GM12878 (cell line): ENCODE results near the gene CENPC. TPM values are rescaled to one million over a fixed set of nuclear protein-coding genes. Genes with fewer than 3 reads are reported as not detected.

ENCODE experiments used
- ATAC-seq: fragments of 200-7000 bp; cut with Tn5 transposase; 3 replicates; pipeline ENCODE4 v1.9.1; 2020; ENCODE audit warnings: mild to moderate bottlenecking, moderate library complexity
- BruUV-seq: library from RNA; stranded (reverse); fragments of 400-500 nt; replicated peaks from 2 replicates; lab custom pipeline; 2021; lab: Mats Ljungman, UMichigan
- CTCF ChIA-PET: fragments of 300-600 bp; sonication (Branson Sonifier 250); formaldehyde crosslinking; extraction: SDS; loops from one replicate; lab custom pipeline; 2021; ENCODE audit warnings: inconsistent platforms; lab: Yijun Ruan, JAX
- POLR2A ChIA-PET: fragments of 350-600 bp; formaldehyde crosslinking; extraction: SDS; loops from one replicate; lab custom pipeline; 2021; ENCODE audit warnings: inconsistent platforms; lab: Charles Lee
- RAD21 ChIA-PET: fragments of 300-600 bp; sonication (Branson Sonifier 250); formaldehyde crosslinking; loops from one replicate; lab custom pipeline; 2023; ENCODE audit warnings: antibody characterized with exemption; ENCODE audit not compliant: unreplicated experiment; lab: Charles Lee
- SMC1A ChIA-PET: fragments of 300-600 bp; sonication (Branson Sonifier 250); formaldehyde crosslinking; loops from one replicate; lab custom pipeline; 2023; ENCODE audit not compliant: unreplicated experiment, uncharacterized antibody; lab: Charles Lee
- DNase-seq: peaks from one replicate; pipeline ENCODE4 v3.0.0-alpha.2; 2011; ENCODE audit warnings: low read depth, low spot score
- FAIRE-seq: peaks from 3 replicates; lab custom pipeline; 2011; peaks lifted over from hg19 to GRCh38; lab: Jason Lieb, UNC
- H2AFZ ChIP-seq: 2 replicates; pipeline ENCODE4 v1.6.0; 2011; ENCODE audit warnings: low read depth, low read length, control low read depth; ENCODE audit not compliant: control insufficient read depth
- H3K27ac ChIP-seq: 2 replicates; pipeline ENCODE4 v1.5.1; 2011; ENCODE audit warnings: control low read depth; ENCODE audit not compliant: control insufficient read depth, insufficient read depth
- H3K27me3 ChIP-seq, 2 experiments: replicated peaks in 1 of 2; 2 replicates each; pipeline versions ENCODE4 v1.6.0 to v1.6.1; 2011; ENCODE audit warnings: low read length in 1 of 2; ENCODE audit not compliant: control insufficient read depth in 2 of 2, insufficient read depth in 2 of 2
- H3K36me3 ChIP-seq, 2 experiments: 2 replicates each; pipeline ENCODE4 v1.5.1; 2011; ENCODE audit warnings: low read length in 1 of 2; ENCODE audit not compliant: control insufficient read depth in 2 of 2, insufficient read depth in 2 of 2
- H3K4me1 ChIP-seq: 2 replicates; pipeline ENCODE4 v1.6.1; 2011; ENCODE audit warnings: mild to moderate bottlenecking, low read length, moderate library complexity, mixed read lengths; ENCODE audit not compliant: control insufficient read depth, insufficient read depth
- H3K4me2 ChIP-seq: 2 replicates; pipeline ENCODE4 v1.6.0; 2011; ENCODE audit warnings: control low read depth; ENCODE audit not compliant: control insufficient read depth, insufficient read depth
- H3K4me3 ChIP-seq: fragments of 200-600 bp; sonication (generic); 2 replicates; pipeline ENCODE4 v1.5.1; 2016
- H3K79me2 ChIP-seq: 2 replicates; pipeline ENCODE4 v1.6.0; 2011; ENCODE audit warnings: low read length; ENCODE audit not compliant: control insufficient read depth, insufficient read depth
- H3K9ac ChIP-seq: 2 replicates; pipeline ENCODE4 v1.8.0; 2011; ENCODE audit warnings: low read length, control low read depth, mixed read lengths; ENCODE audit not compliant: control insufficient read depth, insufficient read depth
- H3K9me3 ChIP-seq: replicated peaks from 3 replicates; pipeline ENCODE4 v1.5.1; 2011; ENCODE audit warnings: mild to moderate bottlenecking, low read length; ENCODE audit not compliant: control insufficient read depth, insufficient read depth
- H4K20me1 ChIP-seq: 2 replicates; pipeline ENCODE4 v1.6.0; 2011; ENCODE audit not compliant: control insufficient read depth, insufficient read depth
- CEBPB ChIP-seq, 2 experiments: fragments of 150-350 bp in 1 of 2; IDR thresholded peaks; 2 replicates each; pipeline ENCODE4 v1.6.1; 2012 to 2014; ENCODE audit warnings: low read depth in 2 of 2, low read length in 2 of 2, borderline replicate concordance in 1 of 2, inconsistent platforms in 1 of 2
- IRF5 ChIP-seq: fragments of 450-650 bp; IDR thresholded peaks from 2 replicates; pipeline ENCODE4 v1.6.1; 2017; ENCODE audit warnings: borderline replicate concordance
- JUND ChIP-seq: IDR thresholded peaks from 2 replicates; pipeline ENCODE4 v1.6.1; 2012; ENCODE audit warnings: low read depth, mild to moderate bottlenecking, low read length, improper control_type of control experiment, moderate library complexity
- LARP7 ChIP-seq: fragments of 450-650 bp; IDR thresholded peaks from 2 replicates; pipeline ENCODE4 v1.6.1; 2017; ENCODE audit warnings: mild to moderate bottlenecking
- MTA2 ChIP-seq: fragments of 450-650 bp; IDR thresholded peaks from 2 replicates; pipeline ENCODE4 v1.6.1; 2016; ENCODE audit warnings: low read depth, mild to moderate bottlenecking, moderate library complexity
- RCOR1 ChIP-seq: conservative IDR thresholded peaks from 2 replicates; pipeline ENCODE4 v1.6.1; 2012; ENCODE audit warnings: low read depth, low read length, improper control_type of control experiment
- RELA ChIP-seq: fragments of 450-650 bp; IDR thresholded peaks from 2 replicates; pipeline ENCODE4 v1.8.0; 2014; ENCODE audit warnings: borderline replicate concordance; ENCODE audit not compliant: partially characterized antibody
- SIX5 ChIP-seq: IDR thresholded peaks from 2 replicates; pipeline ENCODE4 v1.6.1; 2011; ENCODE audit warnings: mild to moderate bottlenecking, low read depth, low read length, moderate library complexity; ENCODE audit not compliant: severe bottlenecking
- ZBTB11 ChIP-seq: fragments of 450-650 bp; formaldehyde crosslinking; IDR thresholded peaks from 2 replicates; pipeline ENCODE4 v1.5.0; 2022; ENCODE audit warnings: mild to moderate bottlenecking, missing genetic modification characterization
- WGBS: methylation state at CpG from one replicate; pipeline ENCODE4 v1.1.6; 2016; ENCODE audit warnings: low lambda C conversion rate; ENCODE audit not compliant: insufficient replicate concordance, insufficient coverage; ENCODE audit errors: missing lambda C conversion rate; 5-methylcytosine and 5-hydroxymethylcytosine counted together
- in situ Hi-C: fragments of 300-500 bp; cut with MboI; formaldehyde crosslinking; loops from 9 replicates; pipeline ENCODE4 v1.14.3; 2018; ENCODE audit warnings: mixed read lengths
- intact Hi-C: fragments of 100-400 bp; cut with micrococcal nuclease; formaldehyde crosslinking; loops from one replicate; pipeline ENCODE4 v1.14.2; 2022; ENCODE audit not compliant: unreplicated experiment
- polyA plus RNA-seq, 11 experiments: library from polyadenylated mRNA; depleted of rRNA in 4 of 11; unstranded in 6 of 11; stranded (reverse) in 5 of 11; fragments of >200 nt; fragmentation: Nextera tagmentation in 4 of 11; fragmentation: Illumina TruSeq in 1 of 11; extraction: Ambion mirVana in 4 of 11; extraction: Trizol in 1 of 11; gene quantifications; 1 replicate in 1 of 11; 2 replicates in 10 of 11; pipeline versions ENCODE4 v1.2.1 to v1.2.3, GENCODE V29; 2011 to 2016; ENCODE audit warnings: inconsistent platforms in 2 of 11, missing spikeins in 2 of 11, low read depth in 1 of 11
- total RNA-seq, 4 experiments: library from RNA; depleted of rRNA in 3 of 4; stranded (reverse); fragments of >200 nt in 3 of 4; fragmentation: Illumina TruSeq in 1 of 4; extraction: Trizol in 1 of 4; gene quantifications; 2 replicates each; pipeline versions ENCODE4 v1.2.1 to v1.2.3, GENCODE V29; 2013 to 2021

The CENPC gene
- total and polyA plus RNA-seq, 10 of the 15 experiments (the other 5 are each of a cell fraction or from before 2014, with no cell fraction given) = 13.1 to 34.9 (median 20.3) TPM

GRCh38 chr4:67571975-67572374 lies 26.7 kb upstream of the CENPC start (continued):
- no peak for TF ChIP-seq JUND
- TF ChIP-seq ZBTB11 (CRISPR knock-in tag) = no peak
- TF ChIP-seq RELA = no peak
- TF ChIP-seq LARP7 = no peak
- no peak for TF ChIP-seq IRF5
- TF ChIP-seq RCOR1 = no peak
- no peak for TF ChIP-seq SIX5
- TF ChIP-seq MTA2 = no peak

GRCh38 chr4:67570537-67570936 lies 25.2 kb upstream of the CENPC start:
- ChIA-PET RAD21 (interaction anchor here (0.6 to 1.7 kb wide), 4 partner anchors 9 to 20 kb away, joined by 3 to 5 read pairs (median 4); no protein-coding TSS in a partner anchor), POLR2A (interaction anchor here (1.2 kb wide), 1 partner anchor 15 kb away, joined by 3 read pairs; no protein-coding TSS in a partner anchor), SMC1A (interaction anchor here (0.8 to 7.5 kb wide), 4 partner anchors 9 to 54 kb away, joined by 3 to 51 read pairs (median 3); partner anchors contain the start of gene STAP1), CTCF (interaction anchor here (0.9 kb wide), 1 partner anchor 9 kb away, joined by 3 read pairs; no protein-coding TSS in a partner anchor)
- H3K27me3 ChIP-seq = no peaks in the 10 kb centered on the region
- H3K9me3 ChIP-seq = no peaks in the 10 kb centered on the region
- H3K9ac ChIP-seq = no peak overlapping the region
- ATAC-seq (no peak), DNase-seq (no peak), FAIRE-seq (no peak)
- H3K27ac ChIP-seq = no peak overlapping the region
- no peak overlapping the region for H2AFZ ChIP-seq
- no peak for TF ChIP-seq CEBPB (IDR thresholded peaks at IDR 0.05; ENCODE audit: borderline replicate concordance in 1 of 2, low read depth in 2 of 2, low read length in 2 of 2)
- H3K4me2 ChIP-seq = no peak overlapping the region
- no peak overlapping the region for H3K4me3 ChIP-seq
- in situ Hi-C loops = no loop called here
- H3K36me3 ChIP-seq = no peaks in the 10 kb centered on the region
- H4K20me1 ChIP-seq = no peaks in the 10 kb centered on the region
- intact Hi-C loops = no loop called here
- no TSS peak for BruUV-seq
- H3K4me1 ChIP-seq = peaks cover 5% of the 10 kb centered on the region
- no peaks in the 10 kb centered on the region for H3K79me2 ChIP-seq
- 100% methylated on average over 1 of the region's 1 CpG for WGBS
